NCI-H1694 (cell line): ENCODE results near the gene ATP8B3.
A peak's percentile ranks its signal among the peaks of the same experiment; 100 is the strongest.

Experiments used
- DNase-seq: peaks from one replicate; lab custom pipeline; 2025; lab: John Stamatoyannopoulos, UW

ATP8B3 gene

DNA sequence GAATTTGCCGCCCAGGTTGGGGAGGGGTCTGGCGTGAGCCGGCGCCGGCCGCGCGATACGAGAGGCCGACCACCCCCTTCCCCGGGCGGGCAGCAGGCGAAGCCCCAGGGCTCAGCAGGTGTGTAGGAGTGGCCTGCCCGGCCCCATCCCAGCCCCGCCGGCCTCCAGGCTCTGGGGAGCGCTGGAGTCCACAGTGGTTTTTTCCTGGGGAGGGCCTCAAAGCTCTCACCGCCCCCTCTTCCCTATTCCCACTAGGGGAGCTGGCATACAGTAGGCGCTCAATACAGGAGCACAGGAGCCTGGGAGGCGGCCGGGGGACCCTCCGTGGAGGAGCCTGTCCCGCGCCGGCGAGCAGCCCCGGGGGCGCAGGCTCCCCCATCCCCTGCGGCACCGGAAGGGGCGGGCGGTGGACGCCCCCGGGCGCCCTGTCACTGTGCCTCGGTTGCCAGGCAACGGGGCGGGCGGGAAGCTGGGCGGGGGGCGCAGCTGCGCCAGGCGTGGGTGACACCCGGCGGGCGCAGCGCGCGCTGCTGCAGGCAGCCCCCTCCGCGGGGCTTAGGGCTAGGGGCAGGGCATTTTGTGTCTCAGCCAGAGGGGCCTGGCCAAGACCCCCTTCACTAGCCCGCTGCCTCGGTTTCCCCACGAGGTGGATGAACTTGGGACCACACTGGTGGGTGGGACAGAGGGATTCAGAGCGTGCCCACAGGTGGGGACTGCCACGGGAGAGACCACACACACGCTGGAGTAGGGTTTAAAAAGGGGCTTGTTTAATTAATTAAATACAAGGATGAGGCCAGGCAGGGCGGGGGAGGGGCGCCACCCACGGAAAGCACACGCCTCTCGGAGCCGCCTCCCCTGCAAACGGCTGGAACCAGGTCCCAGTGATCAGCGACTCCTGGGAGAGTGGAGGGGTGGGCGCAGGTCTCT, 39.8 kb upstream of the ATP8B3 start:
- DNase-seq = no peak

DNA sequence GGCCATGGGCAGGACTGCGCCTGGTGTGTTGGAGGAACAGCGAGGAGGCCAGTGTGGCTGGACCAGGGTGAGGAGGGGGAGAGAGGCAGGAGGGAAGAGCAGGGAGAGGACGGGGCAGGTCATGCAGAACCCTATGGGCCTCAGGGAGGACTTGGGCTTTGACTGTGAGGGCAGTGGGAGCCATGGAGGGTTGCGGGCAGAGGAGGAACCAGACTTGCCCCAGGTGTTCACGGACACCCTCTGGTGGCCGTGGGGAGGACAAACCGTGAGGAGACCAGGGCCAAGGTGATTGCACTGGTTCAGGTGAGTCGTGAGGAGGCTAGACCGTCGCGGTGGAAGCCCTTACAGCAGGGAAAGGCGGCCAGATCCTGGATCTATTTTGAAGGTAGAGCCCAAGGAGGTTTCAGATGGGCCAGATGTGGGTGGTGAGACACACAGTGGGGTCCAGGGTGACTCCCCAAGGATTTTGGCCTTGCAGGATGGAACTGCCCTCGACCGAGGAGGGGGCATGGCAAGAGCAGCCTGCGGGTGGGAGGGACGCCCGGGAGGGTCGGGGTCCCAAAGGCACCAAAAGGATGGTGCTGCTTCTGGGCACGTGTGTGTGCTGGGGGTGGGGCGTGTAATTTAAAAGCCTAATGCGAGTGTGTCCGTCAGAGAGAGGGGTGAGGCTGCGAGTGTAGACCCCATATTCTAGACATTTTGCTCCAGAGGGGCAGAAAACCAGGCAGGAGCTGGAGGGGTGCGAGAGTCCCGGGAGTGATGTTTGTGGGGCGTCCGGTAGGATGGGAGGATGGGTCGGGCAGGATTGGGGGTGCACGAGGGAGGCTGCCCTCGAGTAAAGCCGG, 39.0 kb upstream of the ATP8B3 start:
- DNase-seq = no peak

GRCh38 chr19:1849886-1850398, 37.9 kb upstream of the ATP8B3 start:
- DNase-seq = no peak

DNA sequence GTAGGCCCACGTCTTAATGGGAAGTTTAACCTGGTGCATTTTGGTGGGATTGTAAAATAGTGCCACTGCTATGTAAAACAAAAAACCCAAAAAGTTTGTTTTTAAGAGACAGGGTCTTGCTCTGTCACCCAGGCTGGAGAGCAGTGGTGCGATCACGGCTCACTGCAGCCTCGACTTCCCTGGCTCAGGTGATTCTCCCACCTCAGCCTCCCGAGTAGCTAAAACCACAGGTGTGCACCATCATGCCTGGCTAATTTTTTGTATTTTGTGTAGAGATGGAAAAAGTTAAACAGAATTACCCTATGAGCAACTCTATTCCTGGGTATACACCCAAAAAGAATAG, 37.0 kb upstream of the ATP8B3 start:
- no peak for DNase-seq

DNA sequence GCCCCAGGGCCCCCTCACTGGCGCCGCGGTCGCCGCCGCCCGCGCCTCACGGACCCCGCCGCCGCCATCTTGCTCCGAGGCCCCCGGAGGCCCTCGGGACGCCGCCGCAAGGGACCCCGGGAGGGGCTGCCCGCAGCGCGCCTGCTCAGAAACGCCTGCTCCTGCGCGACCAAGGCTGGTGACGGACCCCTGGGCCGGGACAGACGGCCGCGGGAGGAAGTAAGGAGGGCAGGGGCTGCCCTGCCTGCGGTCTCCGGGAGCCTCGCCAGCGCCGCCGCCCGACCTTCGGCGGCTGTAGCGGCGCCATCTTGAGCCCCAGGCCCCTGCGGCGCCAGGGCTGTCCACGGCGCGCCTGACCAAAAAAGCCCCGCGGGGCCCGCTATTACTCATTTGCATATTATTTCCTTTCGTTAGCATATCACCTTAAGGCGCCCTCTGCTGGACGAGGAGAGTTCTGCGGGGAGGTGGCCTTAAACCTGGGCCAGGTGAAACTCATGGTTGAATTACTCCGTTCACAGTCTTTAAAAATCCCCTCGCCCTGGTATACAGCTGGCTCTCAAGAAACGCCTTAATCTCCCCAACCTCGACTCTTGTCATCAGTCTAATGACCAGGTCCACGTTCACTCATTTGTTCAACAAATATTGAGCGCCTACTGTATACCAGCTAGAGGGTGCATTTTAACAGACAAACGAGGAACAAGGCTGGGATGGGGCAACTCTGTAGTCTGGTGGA, 36.5 kb upstream of the ATP8B3 start, which contains the start of gene REXO1:
Gene REXO1 (minus strand): TSS at position 85 of the 733 bp plus-strand sequence. CDS start 125 bp downstream, outside the sequence.
- DNase-seq = peak; percentile 79

DNA sequence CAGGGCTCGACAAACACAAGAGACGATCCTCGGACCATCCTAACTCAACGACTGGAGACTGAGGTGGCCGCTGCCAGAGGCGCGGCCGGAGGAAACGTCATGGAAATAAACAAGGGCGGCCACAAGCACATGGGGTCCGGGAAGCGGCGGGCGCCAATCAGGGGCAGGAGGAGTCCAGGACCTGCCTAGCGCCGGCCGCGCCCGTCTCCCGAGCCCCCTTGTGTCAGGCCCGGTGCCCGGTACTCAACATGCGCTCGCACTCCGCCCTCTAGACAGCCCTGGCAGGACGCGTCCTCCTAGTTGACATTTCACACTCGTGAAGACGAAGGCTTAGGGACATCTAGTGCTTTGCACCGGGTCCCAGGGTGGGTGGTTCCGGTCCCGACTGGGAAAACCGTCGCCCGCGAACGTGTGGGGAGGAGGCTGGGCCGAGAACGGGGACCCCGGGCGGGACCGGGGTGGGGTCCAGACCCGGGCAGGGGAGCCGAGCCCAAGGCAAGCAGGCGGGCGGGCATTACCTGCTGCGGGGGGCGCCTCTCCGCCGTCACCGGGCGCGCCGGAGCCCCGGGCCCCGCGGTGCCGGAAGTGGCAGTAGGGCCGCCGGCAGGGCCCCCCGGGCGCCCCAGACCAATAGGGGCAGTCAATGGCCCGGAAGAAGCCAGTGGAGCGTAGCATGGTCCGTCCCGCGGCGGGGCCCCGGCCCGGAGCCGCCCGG, 35.8 kb upstream of the ATP8B3 start:
- no peak for DNase-seq

DNA sequence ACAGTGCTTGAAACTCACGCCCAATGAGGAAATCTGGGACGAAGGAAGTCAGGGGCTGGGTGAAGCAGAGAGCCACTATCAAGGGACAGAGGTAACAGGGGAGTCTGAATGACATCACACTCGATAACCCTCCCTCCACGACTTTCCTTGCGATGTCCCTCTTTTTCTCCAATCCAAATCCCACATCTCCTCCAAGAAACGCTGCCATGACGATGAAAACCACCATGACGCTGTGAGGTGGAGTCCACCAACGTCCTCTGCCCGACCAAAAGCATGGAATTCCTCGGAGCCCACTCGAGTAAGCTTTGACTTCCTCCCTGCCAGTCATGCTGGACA, 35.2 kb upstream of the ATP8B3 start:
- DNase-seq = no peak

DNA sequence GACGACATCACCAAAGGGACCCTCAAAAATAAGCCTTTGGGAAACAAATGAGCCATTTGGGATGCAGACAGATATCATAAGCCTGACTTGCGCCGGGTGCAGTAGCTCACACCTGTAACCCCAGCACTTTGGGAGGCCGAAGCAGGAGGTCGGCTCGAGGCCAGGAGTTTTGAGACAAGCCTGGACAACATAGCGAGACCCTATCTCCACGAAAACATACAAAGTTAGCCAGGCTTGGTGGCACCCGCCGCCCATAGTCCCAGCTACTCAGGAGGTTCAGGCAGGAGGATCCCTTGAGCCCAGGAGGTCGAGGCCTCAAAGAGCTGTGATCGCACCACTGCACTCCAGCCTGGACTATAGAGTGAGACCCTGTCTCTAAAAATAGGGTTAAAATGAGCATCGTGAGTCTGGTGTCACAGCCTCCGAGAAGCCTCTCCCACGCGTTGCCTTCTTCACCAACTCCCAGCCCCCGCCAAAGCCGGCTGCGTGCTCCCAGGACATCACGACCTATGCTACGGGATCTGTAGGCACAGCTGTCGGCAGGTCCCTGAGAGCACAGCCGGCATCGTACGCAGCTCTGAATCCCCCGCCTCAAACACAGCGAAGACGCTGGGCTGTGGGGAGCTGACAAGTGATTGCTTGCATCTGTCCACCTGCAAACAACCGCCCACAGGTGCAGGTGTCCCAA, 34.6 kb upstream of the ATP8B3 start:
- no peak for DNase-seq

GRCh38 chr19:1845642-1846041, 33.6 kb upstream of the ATP8B3 start:
- DNase-seq = no peak

DNA sequence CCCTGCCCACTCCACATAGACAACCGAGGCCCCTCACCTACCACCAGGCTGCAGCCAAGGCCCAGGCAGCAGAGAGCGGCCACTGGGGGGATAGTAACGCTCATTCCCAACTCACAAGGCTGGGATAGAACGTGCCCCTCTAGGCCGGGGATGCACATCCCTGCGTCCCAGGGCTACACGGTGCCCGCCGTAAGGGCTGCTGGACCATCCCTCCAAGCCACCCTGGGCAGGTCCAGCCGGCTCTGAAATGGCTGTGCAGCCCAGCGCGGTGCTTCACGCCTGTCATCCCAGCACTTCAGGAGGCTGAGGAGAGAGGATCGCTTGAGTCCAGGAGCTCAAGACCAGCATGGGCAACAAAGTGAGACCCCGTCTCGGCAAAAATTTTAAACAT, 33.0 kb upstream of the ATP8B3 start:
- no peak for DNase-seq

DNA sequence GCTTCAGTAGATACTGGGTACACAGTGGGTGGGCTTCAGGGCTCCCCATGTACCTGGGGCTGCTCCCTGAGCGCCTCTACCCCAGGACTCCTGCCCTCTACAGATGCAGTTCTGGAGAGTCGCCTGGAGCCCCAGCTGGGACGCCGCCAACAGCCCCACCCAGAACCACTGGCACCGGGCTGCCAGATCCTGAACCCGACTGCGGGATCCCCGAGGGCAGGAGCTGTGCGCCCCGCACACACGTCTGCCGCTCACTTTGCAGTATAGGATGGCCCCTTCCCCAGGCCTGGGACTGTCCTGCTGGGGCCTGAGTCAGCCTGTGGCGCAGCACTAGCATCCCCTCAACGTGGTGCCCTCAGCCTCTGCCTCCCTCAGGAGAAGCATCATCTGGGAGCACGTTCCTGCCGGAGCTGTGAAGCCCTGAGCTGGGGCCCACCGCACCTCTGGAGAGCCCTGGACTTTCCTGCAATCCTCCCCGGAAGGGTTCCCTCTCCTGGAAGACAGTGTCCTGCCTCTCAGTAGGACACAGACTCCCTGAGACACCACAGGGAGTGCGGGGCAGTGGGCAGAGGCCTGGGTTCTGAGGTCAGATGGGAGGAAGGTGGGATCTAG, 32.5 kb upstream of the ATP8B3 start:
- DNase-seq = no peak

GRCh38 chr19:1843646-1844394, 31.7 kb upstream of the ATP8B3 start:
- DNase-seq = no peak

DNA sequence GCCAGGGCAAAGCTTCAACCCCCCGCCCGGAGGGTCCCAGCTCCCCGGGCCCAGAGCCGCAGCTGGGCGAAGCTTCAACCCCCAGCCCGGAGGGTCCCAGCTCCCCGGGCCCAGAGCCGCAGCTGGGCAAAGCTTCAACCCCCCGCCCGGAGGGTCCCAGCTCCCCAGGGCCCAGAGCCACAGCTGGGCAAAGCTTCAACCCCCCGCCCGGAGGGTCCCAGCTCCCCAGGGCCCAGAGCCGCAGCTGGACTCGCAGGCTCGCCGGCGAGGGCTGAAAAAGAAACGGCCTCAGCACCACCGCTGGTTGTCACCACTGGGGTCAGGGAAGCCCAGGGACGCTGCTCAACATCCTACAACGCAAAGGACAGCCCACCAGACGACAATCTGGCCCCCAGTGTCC, 31.0 kb upstream of the ATP8B3 start:
- DNase-seq = no peak

- no peak for DNase-seq
Observed at GRCh38 chr19:1841209-1841924, 29.3 kb upstream of the ATP8B3 start.

DNA sequence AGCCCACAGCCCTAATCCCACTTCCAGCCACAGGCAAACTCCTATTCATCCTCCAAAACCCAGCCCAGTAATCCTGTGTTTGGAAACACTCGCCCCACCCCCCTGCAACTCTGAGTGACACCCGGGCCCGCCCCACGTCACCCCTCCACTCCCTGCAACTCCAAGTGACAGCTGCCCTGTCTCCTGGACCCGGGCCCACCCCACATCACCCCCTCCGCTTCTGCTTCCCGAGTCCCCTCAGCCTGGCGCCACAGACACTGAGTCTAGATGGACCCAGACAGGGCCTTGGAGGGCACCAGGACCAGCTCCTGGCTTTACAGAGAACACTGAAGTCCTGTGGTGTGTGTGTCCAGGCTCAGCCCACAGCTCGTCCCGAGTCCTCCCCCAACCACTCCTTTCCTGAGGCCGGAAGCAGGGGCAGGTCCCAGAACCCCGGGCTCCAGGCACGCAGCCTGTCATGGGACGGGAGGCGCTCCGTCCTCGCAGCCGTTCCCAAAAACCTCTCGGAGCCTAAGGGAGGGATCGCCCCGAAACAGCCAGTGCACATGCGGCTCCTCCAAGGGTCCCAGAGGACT, 28.6 kb upstream of the ATP8B3 start:
- DNase-seq = no peak

- no peak for DNase-seq
Observed at GRCh38 chr19:1839658-1840540, 27.8 kb upstream of the ATP8B3 start.

- no peak for DNase-seq
Observed at GRCh38 chr19:1837625-1838105, 25.6 kb upstream of the ATP8B3 start.

DNA sequence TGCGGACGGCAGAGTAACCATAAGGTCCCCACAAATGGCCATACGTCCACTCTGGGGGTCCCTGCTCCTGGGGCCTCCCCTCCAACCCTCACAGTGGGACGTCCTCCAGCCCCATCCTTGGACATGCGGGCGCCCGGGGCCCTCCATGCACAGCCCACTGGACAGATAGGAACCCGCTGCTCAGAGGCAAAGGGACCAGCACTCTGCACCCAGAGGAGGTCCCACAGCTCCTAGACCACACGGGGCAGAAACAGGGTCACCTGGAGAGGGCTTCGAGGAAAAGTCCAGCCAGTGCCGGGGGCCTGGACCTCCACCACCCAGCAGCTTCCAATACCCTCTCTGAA, 25.1 kb upstream of the ATP8B3 start:
- DNase-seq = no peak
